Lower leg skin (tissue), 3 donors: Measurements from ENCODE around the gene ZNF318.

Source experiments
- POLR2A ChIP-seq, 2 donors: fragments of 450-650 bp; IDR thresholded peaks; one replicate each; pipeline ENCODE4 v1.6.1; 2016 to 2017; ENCODE audit warnings: antibody characterized with exemption in 2 of 2, mild to moderate bottlenecking in 1 of 2, moderate library complexity in 1 of 2
- TF ChIP-seq, protein P1 (sequence below), 3 donors: fragments of 450-650 bp; IDR thresholded peaks; one replicate each; pipeline ENCODE4 v1.5.1; 2016; ENCODE audit warnings: antibody characterized with exemption in 3 of 3, mild to moderate bottlenecking in 3 of 3, moderate library complexity in 2 of 3

DNA sequence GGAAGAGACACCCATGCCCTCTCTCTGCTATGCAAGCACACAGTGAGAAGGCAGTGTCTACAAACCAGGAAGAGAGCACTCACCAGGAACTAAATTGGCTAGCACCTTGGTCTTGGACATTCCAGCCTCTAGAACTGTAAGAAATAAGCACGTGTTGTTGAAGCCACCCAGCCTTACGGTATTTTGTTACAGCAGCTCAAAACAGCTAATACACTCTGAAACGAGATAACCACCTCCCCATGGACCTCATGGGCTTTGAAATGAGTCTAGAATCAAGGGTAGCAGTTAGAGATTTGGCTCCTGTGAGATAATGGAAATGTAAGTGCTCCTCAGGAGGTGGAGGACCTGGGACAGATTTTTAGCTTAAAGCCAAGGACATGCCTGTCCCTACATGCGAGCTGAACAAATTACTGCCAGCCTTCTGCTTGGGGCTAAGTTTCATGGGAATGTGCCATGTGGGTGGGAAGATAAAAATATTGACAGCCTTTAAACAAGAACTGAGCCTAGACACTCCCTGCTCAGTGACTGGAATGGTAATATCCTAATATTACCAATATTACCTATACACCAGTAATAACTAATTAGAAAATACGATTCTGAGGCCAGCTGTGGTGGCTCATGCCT is 3.9 kb upstream of the ZNF318 start:
- TF ChIP-seq, protein P1, sequence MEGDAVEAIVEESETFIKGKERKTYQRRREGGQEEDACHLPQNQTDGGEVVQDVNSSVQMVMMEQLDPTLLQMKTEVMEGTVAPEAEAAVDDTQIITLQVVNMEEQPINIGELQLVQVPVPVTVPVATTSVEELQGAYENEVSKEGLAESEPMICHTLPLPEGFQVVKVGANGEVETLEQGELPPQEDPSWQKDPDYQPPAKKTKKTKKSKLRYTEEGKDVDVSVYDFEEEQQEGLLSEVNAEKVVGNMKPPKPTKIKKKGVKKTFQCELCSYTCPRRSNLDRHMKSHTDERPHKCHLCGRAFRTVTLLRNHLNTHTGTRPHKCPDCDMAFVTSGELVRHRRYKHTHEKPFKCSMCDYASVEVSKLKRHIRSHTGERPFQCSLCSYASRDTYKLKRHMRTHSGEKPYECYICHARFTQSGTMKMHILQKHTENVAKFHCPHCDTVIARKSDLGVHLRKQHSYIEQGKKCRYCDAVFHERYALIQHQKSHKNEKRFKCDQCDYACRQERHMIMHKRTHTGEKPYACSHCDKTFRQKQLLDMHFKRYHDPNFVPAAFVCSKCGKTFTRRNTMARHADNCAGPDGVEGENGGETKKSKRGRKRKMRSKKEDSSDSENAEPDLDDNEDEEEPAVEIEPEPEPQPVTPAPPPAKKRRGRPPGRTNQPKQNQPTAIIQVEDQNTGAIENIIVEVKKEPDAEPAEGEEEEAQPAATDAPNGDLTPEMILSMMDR (IDR thresholded peaks at IDR 0.05), result no peak
- TF ChIP-seq POLR2A (IDR thresholded peaks at IDR 0.05), result no peak
